ENCODE data around the gene CAMTA1.

DNA sequence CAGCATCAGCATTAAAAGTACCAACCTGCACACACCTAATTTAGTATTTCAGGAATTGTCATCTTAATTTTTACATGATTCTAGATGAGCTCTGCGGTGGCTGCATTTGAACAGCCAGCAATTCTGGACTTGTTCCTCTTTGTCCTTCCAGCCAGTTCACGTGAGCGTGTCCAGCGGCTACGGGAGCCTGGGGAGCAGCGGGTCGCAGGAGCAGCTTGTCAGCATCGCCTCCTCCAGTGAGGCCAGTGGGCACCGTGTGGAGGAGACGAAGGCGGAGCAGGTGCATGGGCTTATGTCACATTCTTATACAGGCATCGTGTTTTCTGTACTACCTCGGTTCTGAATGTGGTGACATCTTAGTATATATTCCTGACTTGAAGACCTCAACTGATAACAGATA, 1024.5 kb downstream of the CAMTA1 start:
- TF ChIP-seq, protein P1, sequence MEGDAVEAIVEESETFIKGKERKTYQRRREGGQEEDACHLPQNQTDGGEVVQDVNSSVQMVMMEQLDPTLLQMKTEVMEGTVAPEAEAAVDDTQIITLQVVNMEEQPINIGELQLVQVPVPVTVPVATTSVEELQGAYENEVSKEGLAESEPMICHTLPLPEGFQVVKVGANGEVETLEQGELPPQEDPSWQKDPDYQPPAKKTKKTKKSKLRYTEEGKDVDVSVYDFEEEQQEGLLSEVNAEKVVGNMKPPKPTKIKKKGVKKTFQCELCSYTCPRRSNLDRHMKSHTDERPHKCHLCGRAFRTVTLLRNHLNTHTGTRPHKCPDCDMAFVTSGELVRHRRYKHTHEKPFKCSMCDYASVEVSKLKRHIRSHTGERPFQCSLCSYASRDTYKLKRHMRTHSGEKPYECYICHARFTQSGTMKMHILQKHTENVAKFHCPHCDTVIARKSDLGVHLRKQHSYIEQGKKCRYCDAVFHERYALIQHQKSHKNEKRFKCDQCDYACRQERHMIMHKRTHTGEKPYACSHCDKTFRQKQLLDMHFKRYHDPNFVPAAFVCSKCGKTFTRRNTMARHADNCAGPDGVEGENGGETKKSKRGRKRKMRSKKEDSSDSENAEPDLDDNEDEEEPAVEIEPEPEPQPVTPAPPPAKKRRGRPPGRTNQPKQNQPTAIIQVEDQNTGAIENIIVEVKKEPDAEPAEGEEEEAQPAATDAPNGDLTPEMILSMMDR (IDR thresholded peaks at IDR 0.05) = no peak
- no peak for TF ChIP-seq EP300 (IDR thresholded peaks at IDR 0.05)
- no peak for TF ChIP-seq POLR2AphosphoS5 (IDR thresholded peaks at IDR 0.05)
